NCI-H1417 (cell line): ENCODE results near the gene PLCD3.

ENCODE experiments used
- DNase-seq, 3 experiments: peaks; one replicate each; lab custom pipeline; 2025; lab: John Stamatoyannopoulos, UW

The PLCD3 gene

GRCh38 chr17:45149669-45150664 is 17.7 kb upstream of the PLCD3 start:
- DNase-seq, result peak; percentile 30 to 76 (median 62)

GRCh38 chr17:45149037-45149668 is 16.8 kb upstream of the PLCD3 start:
- DNase-seq, result peak; percentile 50 to 83 (median 74)

GRCh38 chr17:45148183-45149036 is 16.1 kb upstream of the PLCD3 start, which contains the start of gene HEXIM1:
HEXIM1 (plus strand) TSS chr17:45148475; CDS start chr17:45149191, 716 bp downstream.
- peak; percentile 99 to 100 (median 100) for DNase-seq

GRCh38 chr17:45147581-45148182 is 15.4 kb upstream of the PLCD3 start:
- DNase-seq, result peak; percentile 90 to 98 (median 94)

GRCh38 chr17:45146890-45147580 is 14.7 kb upstream of the PLCD3 start:
- peak; percentile 73 to 94 (median 94) for DNase-seq

GRCh38 chr17:45146592-45146889 is 14.2 kb upstream of the PLCD3 start:
- no peak for DNase-seq

GRCh38 chr17:45146166-45146565 is 13.9 kb upstream of the PLCD3 start:
- DNase-seq, result no peak

GRCh38 chr17:45145035-45145389 is 12.7 kb upstream of the PLCD3 start:
- no peak for DNase-seq

- no peak for DNase-seq
Measured at GRCh38 chr17:45144199-45145034, 12.1 kb upstream of the PLCD3 start.

GRCh38 chr17:45143767-45144198 is 11.5 kb upstream of the PLCD3 start:
- DNase-seq, result no peak

GRCh38 chr17:45143094-45143670 is 10.9 kb upstream of the PLCD3 start:
- no peak for DNase-seq

- DNase-seq, result no peak
Measured at GRCh38 chr17:45139533-45139920, 7.2 kb upstream of the PLCD3 start.

- no peak for DNase-seq
Measured at GRCh38 chr17:45138911-45139532, 6.7 kb upstream of the PLCD3 start.

GRCh38 chr17:45137561-45138305 is 5.4 kb upstream of the PLCD3 start:
- no peak for DNase-seq

- DNase-seq, result no peak
Measured at GRCh38 chr17:45136846-45137560, 4.7 kb upstream of the PLCD3 start.

- DNase-seq, result peak in 1 of 3 experiments; percentile 16
Measured at GRCh38 chr17:45135978-45136791, 3.9 kb upstream of the PLCD3 start.
